COLO668 (cell line): ENCODE measurements around the gene SEMA3D.

Experiments
- DNase-seq: peaks from one replicate; lab custom pipeline; 2025; ENCODE audit not compliant: unreplicated experiment; lab: John Stamatoyannopoulos, UW

The SEMA3D gene

GRCh38 chr7:85081846-85082245 is 105.0 kb downstream of the SEMA3D start:
- DNase-seq: no peak

DNA sequence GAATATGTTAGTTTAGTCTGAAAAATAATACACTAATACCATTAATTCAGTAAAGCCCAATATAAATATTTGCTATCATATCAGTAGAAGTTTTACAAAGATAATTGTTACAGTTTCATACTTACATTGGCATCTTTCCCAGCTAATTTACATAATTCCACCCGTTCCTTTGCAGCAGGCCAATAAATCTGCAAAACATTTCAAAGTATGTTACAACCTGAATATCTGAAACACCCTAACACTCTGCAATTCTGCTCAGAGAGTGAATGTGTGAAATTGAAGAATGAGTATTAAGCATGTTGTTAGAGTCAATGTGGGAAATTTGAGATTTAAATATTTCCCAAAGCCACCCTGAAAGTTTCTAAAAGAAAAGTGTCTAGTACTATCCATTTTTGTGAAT is 105.5 kb downstream of the SEMA3D start:
- no peak for DNase-seq

- no peak for DNase-seq
Observed at GRCh38 chr7:85079434-85079833, 107.4 kb downstream of the SEMA3D start.

GRCh38 chr7:85078181-85078580 is 108.7 kb downstream of the SEMA3D start:
- DNase-seq: no peak

- no peak for DNase-seq
Observed at GRCh38 chr7:85075864-85076263, 111.0 kb downstream of the SEMA3D start.

GRCh38 chr7:85074992-85075391 is 111.9 kb downstream of the SEMA3D start:
- no peak for DNase-seq

DNA sequence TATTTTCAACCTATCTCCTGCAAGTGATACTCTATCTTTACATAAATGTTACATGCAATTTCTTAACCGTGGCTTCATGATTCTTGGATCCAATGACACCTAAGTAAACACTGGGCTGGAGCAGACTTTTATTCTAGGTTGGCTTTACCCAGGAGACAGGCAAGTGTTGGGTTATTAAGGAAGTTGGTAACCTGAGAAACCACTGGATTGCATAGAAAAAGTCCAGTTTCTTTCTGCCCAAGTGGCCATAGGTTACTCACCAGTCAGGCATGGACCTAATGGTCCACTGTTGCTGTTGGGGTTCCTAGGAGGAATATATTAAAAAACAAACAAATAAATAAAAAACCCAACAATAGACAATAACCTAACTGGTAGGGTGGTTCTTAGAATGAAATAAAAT is 112.8 kb downstream of the SEMA3D start:
- no peak for DNase-seq

DNA sequence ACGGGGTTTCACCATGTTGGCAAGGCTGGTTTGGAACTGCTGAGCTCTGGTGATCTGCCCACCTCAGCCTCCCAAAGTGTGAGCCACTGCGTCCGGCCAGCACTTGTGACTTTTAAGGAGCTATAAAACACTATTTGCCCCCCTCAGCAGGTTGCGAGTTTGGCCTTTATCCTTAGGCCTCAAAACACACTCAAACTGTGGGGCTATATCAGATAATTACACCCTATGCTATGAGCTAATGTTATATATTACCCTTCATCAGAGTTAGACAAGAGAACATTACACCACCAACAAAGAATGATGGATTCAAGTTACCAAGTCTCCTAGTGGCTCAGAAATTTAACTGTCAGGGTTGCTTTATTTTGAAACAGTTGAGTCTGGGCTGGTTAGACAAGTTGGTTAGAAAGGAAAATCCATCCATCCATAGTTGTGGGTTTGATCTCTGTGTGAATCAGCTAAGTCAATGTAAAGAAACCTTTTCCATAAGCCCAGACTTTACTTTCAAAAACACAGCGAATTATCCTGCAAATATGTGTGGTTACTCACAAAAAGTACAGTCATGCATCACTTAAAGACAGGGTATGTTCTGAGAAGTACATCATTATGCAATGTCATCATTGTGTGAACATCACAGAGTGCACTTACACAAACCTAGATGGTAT is 115.8 kb downstream of the SEMA3D start:
- no peak for DNase-seq

DNA sequence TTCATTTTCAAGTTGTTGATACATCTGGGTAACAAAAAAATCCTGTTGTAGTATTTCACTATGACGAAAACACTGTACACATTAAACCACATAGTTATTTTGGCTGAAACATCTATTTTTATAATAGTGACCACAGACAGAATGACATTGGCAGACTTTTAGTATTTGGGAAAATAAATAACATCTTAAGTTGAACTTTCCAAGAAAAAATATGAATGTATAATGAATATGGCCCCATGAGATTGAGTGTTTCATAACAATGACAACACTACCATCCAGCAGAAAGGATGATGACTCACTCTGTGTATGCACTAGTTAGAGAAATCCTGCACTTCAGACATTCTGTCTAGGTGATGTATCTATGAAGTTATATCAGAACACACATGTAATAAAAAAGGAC is 118.1 kb downstream of the SEMA3D start:
- DNase-seq: no peak

GRCh38 chr7:85067371-85067770 is 119.5 kb downstream of the SEMA3D start:
- no peak for DNase-seq

GRCh38 chr7:85065888-85066485 is 120.9 kb downstream of the SEMA3D start:
- no peak for DNase-seq

DNA sequence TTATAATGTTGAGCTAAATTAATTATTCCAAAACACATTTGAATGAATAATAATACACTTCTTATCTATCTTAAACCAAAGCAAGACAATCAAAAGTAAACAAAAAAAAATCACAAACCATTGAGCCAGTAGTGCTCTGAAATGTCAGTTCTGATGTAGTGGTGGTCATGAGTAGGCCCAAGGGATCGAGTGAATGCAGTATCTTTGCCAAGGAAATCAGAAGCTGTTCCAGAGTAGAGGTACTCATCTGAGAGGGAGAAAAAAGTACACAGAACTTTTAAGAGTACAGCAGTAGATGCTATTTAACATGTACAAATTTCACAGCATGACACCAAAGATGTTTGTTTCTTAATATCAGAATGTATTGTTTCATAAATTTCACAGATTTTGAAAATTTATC is 121.5 kb downstream of the SEMA3D start:
- no peak for DNase-seq

DNA sequence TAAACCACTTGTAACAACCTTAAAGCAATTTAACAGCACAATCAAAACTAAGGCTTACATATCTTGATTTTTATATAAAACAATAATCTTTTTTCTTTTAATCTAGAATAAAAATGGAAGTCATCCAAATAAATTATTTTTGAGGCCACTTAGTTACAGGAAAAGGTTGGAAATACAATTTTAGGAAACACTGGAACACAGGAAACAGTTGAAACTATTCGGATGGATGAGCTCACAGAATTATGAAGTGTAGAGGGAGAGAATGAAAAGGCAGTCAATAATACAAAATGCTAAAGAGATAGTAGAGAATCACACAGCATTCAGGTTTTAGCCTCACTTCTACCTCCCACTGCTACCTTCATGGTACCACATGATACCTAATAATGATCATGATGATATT is 124.2 kb downstream of the SEMA3D start:
- DNase-seq: no peak

DNA sequence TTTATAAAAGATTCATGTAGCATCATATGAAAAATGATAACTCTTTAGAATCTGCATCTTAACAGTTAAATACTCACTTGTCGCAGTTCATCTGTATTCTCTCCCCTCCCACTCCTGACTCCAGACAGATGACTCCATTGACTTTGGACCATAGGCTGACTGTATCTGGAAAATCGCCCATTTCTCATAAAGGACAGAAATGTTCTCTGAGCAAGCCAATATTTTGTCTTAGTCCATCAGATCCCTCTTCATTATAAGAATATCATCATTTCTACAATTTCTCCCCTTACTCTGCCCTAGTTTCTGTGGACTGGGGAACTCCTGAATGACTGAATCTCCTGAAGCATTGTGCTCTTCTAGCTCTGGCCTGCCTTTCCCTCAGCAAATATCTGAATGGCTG is 125.4 kb downstream of the SEMA3D start:
- DNase-seq: no peak

- no peak for DNase-seq
Observed at GRCh38 chr7:85060696-85061095, 126.2 kb downstream of the SEMA3D start.

DNA sequence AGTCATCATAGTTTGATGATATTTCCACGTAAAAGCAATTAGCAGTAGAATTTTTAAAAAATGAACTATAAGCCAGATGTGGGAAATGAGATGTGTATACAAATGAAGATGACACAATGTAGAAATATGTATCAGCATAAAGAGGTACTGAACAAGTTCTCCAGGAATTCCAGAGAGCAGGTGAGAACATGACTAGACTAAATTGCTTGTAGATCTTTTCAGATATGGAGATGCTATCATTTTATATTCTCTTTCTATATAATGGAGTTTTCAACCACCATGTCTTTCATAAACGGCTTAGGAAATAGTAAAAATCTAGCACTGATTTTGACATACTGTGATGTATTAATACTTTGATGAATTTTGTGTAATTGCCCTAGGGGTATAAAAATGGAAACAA is 130.9 kb downstream of the SEMA3D start:
- no peak for DNase-seq

GRCh38 chr7:85055196-85055595 is 131.7 kb downstream of the SEMA3D start:
- DNase-seq: no peak

DNA sequence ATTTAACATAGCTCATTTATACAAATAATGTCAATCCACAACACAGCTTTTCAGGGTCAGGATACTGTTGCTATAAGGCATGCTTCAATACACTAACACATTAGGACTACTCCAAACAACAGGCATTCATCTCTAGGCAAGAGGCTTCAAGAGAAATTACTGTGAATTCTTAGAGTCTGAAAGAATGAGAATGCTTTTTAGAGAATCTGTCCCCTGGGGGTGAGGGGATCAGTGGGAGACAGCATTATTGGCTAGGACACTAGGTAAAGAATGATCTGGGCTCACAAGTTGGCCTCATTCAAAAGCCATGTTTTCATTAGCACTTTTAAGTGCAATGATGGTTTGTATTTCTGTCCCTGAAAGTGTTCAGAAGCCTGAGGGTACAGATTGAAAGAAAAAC is 132.6 kb downstream of the SEMA3D start:
- no peak for DNase-seq

- no peak for DNase-seq
Observed at GRCh38 chr7:85052894-85053293, 134.0 kb downstream of the SEMA3D start.

DNA sequence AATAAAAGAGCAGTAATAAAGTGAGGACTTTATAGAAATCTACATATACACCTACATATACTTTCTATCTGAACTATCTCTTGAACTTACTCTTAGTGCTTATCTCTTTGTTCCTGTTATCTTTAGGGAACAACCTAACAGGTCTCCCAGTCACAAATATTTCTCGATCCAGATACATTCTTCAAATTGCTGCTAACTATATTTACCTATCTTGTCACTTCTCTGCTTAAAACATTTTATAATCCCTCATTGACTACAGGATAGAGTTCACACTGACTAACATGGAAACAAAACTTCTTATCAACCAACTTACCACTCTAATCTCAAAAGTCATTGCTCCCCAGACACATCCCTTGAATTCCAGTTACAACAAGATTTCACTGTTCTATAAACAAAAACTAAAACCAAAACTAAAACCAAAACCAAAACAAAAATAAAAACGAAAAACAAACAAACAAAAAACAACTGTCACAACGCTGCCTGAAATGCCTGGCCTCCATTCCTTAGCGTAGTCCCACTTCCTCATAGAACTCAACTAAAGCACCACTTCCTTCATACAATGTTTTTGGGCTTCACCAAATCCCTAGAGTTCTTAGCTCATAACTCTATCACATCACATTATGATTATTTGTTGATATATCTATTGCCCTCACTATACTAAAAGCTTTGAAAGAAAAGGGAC is 134.7 kb downstream of the SEMA3D start:
- DNase-seq: no peak

DNA sequence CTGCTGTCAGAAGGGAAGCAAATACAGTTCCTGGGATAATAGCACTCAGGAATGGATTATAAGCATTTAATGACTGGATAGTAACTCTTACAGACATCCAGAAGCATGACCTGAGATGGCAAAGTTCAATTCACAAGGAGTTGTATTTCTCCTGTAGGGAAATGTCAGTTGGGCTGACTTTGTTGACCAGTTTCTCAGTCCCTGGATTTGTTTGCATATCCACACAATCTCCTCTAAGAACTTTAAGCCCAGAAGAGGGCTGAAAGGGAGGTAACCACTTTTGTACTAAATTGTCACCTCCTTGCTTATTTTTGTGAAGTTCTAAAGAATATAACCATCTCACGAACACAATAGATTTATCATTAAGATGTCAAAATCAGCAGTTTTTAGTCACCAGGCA is 140.3 kb downstream of the SEMA3D start:
- DNase-seq: no peak

- peak; percentile 35 for DNase-seq
Observed at GRCh38 chr7:85041605-85042216, 145.1 kb downstream of the SEMA3D start.
